Dedifferentiated amniotic fluid mesenchymal stem cell (primary cell): ENCODE results near the gene SGCD.
A peak's percentile ranks its signal among the peaks of the same experiment; 100 is the strongest.

Experiments used
- DNase-seq: peaks from one replicate; pipeline ENCODE4 v3.0.0-alpha.2; 2016; ENCODE audit errors: extremely low spot score

Gene SGCD

GRCh38 chr5:156326718-156327259, at the start of gene SGCD:
Gene SGCD, plus strand, starts transcription at chr5:156327164.
- DNase-seq = peak; percentile 95

GRCh38 chr5:156277290-156277689, 49.7 kb upstream of the SGCD start:
- DNase-seq = no peak

DNA sequence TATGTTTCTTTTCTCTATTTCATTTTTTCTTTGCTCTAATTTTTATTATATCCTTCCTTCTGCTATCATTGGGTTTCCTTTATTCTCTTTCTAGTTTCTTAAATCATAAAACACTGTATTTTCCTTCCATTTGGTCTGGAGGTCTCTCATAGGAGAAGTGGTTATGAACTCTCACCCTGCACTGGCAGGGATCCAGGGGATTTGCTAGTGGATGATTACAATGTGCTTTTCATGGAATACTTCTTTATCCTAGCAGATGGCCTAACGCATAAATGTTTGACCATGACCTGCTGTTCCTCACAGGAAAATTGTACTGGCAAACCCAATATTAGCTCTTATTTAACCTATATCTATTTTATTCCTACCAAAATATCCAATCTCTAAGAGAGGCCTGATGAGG, 31.5 kb upstream of the SGCD start:
- DNase-seq = no peak

DNA sequence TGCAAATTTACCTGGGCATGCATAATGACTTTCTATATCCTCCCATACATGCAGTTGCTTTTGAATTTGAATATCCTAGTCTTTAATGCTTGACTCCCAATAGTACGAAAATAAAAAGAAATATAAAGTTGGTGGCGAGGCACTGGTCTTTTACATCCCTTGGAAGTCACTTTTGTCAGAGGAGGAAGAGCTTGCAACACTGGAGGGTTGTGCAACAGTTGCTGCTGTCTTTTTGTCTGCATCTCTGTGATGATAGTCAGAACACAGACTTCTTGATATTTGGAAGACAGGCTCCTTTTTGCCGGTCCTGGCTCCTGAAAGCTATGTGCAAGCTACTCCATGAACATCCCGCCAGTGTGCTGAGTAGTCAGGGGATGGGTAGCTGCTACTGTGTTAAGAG, 16.8 kb upstream of the SGCD start:
- DNase-seq = no peak

DNA sequence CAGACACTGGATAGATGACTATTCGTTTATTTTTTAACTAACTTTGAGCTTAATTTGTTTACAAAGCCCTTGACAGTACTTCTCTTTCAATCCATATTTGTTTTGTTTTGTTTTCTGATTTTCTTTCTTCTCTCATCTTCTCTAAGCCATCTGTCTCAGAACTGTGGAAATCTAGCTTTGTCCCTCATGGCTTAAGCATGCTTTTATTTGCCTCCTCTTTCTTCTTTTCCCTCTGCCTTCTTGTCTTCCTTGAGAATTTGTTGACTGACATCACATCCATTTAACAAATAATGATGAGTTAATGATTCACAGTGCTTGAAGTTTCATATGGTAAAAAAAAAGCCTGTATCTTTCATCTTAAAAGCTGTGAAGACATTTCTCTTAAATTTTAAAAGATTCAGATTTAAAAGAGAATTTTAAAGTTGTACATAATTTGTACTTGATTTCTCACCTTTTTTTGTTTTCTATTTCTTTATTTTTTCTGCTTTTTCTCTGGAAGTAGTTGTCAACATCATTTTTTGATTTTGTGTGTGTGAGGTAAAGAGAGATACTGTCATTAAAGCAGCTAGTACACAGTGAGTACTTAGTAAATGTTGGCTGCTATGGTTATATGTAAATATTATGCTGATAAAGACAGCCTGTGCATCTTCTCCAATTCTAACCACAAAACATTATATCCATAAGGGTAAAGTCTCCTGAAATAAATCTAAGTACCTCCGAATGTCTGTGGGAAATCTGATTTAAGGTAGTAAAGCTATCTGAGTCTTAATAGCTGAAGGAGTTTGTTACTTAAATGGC, 13.9 kb upstream of the SGCD start:
- DNase-seq = no peak

DNA sequence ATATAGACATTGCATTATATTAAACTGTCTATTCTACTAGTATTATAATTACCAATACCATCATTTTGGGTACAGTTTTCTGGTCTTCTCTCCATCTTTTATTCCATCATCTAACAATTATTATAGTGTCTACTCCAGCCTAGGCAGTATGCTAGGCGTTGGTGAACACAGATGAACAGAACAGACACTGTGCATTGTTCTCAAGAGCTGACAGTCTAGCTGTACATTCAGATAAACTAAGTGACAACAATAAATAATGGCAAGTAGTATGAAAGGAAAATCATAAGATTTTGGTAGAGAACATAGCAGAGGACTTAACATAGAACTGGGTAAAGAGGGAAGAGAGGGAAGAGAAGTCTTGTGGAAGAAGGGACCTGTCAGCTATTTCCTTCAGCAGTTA, 12.5 kb upstream of the SGCD start:
- DNase-seq = no peak

GRCh38 chr5:156322666-156323065, 4.3 kb upstream of the SGCD start:
- no peak for DNase-seq

DNA sequence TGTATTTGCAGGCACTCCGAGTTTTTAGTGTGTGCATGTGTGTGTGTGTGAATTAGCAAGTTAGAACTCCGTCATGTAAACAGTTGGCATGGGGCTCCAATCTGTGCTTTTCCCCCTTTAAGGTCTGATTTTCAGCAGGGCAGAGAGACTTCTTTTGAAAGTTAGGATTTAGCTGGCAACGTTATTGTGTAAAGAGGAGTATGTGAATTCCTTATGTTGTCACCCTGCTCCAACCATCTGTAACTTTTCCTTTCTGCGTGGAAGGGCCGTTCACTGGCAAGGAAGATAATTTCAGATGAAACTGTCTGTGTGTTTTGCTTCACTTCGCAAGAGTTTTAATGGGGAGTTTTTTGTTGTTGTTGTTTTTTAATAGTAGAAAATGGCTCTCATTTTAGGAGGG, 332 bp downstream of the SGCD start:
- peak; percentile 32 for DNase-seq

DNA sequence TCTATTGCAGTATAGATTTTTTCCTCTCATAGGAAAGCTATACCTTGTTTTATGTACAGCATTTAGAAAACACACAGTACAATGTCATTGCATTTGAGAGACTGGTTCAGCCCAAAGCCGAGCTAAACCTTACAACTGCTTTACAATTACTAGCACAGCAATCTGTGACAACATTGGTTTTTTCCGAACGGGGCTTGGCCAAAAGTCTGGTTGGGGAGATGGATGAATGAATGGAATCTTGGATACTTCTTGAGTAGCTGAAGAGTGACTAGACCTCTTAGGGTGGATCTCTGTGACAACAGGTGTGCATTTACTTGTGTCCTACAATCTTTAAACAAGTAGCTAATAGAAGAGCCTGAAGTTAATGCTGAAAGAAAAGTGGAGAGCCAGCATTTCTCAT, 1.2 kb downstream of the SGCD start:
- DNase-seq = peak; percentile 18

DNA sequence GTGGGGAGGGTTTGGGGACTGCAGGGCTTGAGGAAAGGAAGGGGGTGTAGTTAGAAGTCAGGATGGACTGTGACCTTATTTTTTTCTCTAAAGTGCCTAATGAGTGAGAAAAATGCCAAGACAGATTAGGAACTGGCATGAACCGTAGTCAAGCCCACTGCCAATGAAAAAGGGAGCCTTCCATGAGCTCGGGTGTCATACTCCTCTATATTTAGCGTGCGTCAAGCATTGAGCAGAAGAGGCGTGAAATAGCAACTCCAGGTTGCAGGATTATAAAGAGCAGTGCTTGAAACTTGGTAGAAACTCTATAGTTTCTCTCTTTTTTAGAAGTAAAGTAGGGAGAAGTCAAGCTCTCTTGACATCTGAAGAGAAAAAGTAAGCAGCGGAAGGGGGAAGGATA, 1.8 kb downstream of the SGCD start:
- no peak for DNase-seq

GRCh38 chr5:156329171-156329611, 2.2 kb downstream of the SGCD start:
- no peak for DNase-seq

- no peak for DNase-seq
These were observed 3.3 kb downstream of the SGCD start for GRCh38 chr5:156330141-156330870.

- no peak for DNase-seq
These were observed 4.2 kb downstream of the SGCD start for GRCh38 chr5:156331181-156331580.

DNA sequence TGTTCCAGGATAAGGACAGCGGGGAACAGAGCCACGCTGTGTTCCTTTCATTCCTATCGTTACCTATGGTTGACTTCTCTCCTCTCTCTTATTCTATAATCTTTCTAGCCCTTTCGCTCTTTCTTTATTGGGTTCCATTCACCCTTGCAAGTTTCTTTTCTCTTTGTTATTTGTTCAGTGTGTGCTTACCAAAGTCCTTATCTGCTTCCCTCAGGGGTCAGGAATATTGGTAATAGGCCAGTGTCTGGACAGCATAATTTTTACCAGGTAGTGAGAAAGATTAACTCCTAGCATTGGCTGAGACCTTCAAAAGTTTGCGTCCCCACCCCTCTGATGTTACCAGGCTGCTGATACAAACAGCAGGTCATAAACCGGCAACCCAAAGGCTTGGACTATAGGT, 4.9 kb downstream of the SGCD start:
- DNase-seq = no peak

DNA sequence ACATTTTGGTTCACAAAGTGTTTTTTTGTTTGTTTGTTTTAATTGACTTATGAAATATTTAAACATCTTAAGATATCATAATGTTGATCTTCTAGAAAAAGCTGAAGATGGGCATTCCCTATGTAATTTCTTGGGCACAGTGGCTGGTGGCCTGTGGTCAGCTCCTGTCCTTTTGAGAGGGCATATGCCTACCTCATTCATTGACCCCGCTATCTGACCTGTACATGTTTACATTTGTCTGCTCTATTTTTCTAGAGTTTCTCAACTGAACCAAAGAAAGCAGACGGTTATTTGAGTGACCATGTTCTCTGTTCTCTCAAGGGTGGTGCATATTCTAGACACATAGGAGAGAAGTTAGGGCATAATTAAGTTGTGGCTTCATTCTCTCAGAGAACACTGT, 5.3 kb downstream of the SGCD start:
- DNase-seq = no peak

GRCh38 chr5:156339139-156339841, 12.3 kb downstream of the SGCD start:
- DNase-seq = peak; percentile 28

DNA sequence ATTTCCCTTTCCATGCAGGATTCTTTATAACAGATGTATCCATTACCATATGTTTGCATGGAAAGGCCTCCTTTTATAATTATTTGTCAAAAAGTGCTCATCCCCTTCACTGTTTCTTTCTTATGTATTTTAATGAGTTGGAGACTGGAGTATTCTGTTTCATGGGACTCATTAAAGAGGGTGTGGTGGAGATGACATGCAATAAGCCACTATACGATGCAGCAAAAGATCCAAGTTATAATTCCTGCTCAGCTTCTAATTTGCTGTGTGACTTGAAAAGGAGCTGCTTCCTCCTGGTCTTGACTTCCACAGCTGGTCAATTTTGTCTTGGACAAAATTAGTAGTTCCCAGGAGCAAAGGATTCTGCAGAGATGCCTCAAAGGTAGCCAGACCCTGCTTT, 13.9 kb downstream of the SGCD start:
- no peak for DNase-seq

- DNase-seq = no peak
These were observed 23.3 kb downstream of the SGCD start for GRCh38 chr5:156350256-156350655.

GRCh38 chr5:156351423-156351822, 24.5 kb downstream of the SGCD start:
- no peak for DNase-seq

GRCh38 chr5:156354571-156354970, 27.6 kb downstream of the SGCD start:
- no peak for DNase-seq

DNA sequence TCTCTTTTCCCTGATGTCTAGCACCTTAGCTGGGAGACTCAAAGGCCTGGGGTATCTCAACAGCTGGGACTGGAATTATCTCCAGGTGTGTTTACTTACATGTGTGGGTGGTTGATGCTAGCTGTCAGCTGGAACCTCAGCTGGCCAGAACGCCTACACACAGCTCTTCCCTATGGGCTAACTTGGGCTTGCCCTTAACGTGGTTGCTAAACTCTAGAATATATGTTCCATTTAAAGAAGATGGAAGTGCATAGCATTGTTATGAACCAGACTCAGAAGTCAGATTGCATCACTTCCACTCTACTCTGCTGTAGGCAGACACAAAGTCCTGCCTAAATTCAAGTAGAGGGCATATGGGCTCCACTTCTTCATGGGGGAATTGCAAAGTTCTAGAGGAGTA, 29.3 kb downstream of the SGCD start:
- peak; percentile 25 for DNase-seq

DNA sequence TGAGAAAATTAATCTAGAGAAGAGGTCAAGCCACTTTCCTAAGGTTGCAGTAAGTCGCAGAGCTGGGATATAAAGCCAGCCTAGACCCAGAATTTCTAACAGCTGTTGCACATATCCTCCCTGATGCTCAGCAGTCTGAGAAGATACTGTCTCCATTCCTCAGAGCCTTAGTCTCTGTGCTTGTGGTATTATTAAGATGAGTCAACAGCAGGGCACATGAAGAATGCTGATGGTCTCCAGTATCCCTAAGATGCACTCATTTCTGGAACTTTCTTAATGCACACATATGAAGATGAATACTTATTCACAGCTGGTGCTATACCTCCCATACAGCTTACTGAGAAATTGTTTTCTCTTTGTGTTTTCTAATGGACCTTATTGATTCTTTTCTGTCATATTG, 32.5 kb downstream of the SGCD start:
- peak; percentile 57 for DNase-seq
